ENCODE measurements around the gene AHNAK.

Gene AHNAK

GRCh38 chr11:62419314-62419929, 127.2 kb downstream of the AHNAK start (continued):
- no peak for TF ChIP-seq ZNF449 (tag by site-specific recombination; IDR thresholded peaks at IDR 0.05)
- TF ChIP-seq ZNF366 (tag by site-specific recombination; conservative IDR thresholded peaks at IDR 0.05): peak; percentile 70; the same call in 1 of the 2 replicates
- no peak for TF ChIP-seq ZNF292 (tag by site-specific recombination; IDR thresholded peaks at IDR 0.05; ENCODE audit: borderline replicate concordance, low read depth)
- 0 out of 2 replicates have a peak, but pooled peaks have one; percentile 20 for TF ChIP-seq ZBTB17 (tag by site-specific recombination; IDR thresholded peaks at IDR 0.05)
- no peak for TF ChIP-seq ZNF707 (tag by site-specific recombination; IDR thresholded peaks at IDR 0.05)
- TF ChIP-seq ZNF146 (tag by site-specific recombination; IDR thresholded peaks at IDR 0.05): no peak
- TF ChIP-seq ZNF488 (tag by site-specific recombination; IDR thresholded peaks at IDR 0.05): no peak
- TF ChIP-seq ZNF112 (tag by site-specific recombination; IDR thresholded peaks at IDR 0.05): no peak
- no peak for TF ChIP-seq ZNF16 (tag by site-specific recombination; IDR thresholded peaks at IDR 0.05; ENCODE audit: low read depth)
- no peak for TF ChIP-seq MYNN (tag by site-specific recombination; IDR thresholded peaks at IDR 0.05; ENCODE audit: borderline replicate concordance)
- TF ChIP-seq ZNF660 (tag by site-specific recombination; IDR thresholded peaks at IDR 0.05): no peak
- TF ChIP-seq MZF1 (tag by site-specific recombination; IDR thresholded peaks at IDR 0.05; ENCODE audit: borderline replicate concordance): peak; percentile 73; the same call in 1 of the 2 replicates
- no peak for TF ChIP-seq BCL11A (tag by site-specific recombination; IDR thresholded peaks at IDR 0.05; ENCODE audit: low read depth)

GRCh38 chr11:62418733-62419132, 127.9 kb downstream of the AHNAK start, which contains the start of gene SCGB1A1:
Gene SCGB1A1, plus strand, starts transcription at chr11:62419033. Its CDS starts 63 bp downstream, at chr11:62419096.
- Histone ChIP-seq H3K4me1 (ENCODE audit: control insufficient read depth, insufficient read depth, low read length) (peaks cover 3% of the 10 kb centered on the region; the same call in 1 of the 2 replicates), H3K9me3 (ENCODE audit: control insufficient read depth, insufficient read depth, low read depth, low read length) (no peaks in the 10 kb centered on the region), H3K4me3 (ENCODE audit: low read depth, low read length) (no peak within 1 kb of the TSS), H3K27ac (ENCODE audit: extremely low read depth, low read depth, low read length) (no peak within 1 kb of the TSS), H3K36me3 (ENCODE audit: control insufficient read depth in 2 of 2, insufficient read depth in 1 of 2, low read length in 2 of 2) (no peaks in the 10 kb centered on the region)
- POLR2A ChIA-PET: no interaction called here
- CTCF ChIA-PET: interaction anchor here (0.6 to 1.3 kb wide), 2 partner anchors 142 to 155 kb away, joined by 3 read pairs; partner anchors contain the start of gene EEF1G
- no peak for TF ChIP-seq ZNF24 (tag by site-specific recombination; IDR thresholded peaks at IDR 0.05)
- no peak for TF ChIP-seq KLF7 (tag by site-specific recombination; IDR thresholded peaks at IDR 0.05; ENCODE audit: borderline replicate concordance)
- no peak for TF ChIP-seq ZNF488 (tag by site-specific recombination; IDR thresholded peaks at IDR 0.05)
- TF ChIP-seq ZXDB (tag by site-specific recombination; IDR thresholded peaks at IDR 0.05): no peak
- no peak for TF ChIP-seq ZFP41 (tag by site-specific recombination; IDR thresholded peaks at IDR 0.05; ENCODE audit: borderline replicate concordance)

- Histone ChIP-seq H3K36me3 (ENCODE audit: control insufficient read depth in 2 of 2, insufficient read depth in 1 of 2, low read length in 2 of 2) (no peaks in the 10 kb centered on the region), H3K27ac (ENCODE audit: extremely low read depth, low read depth, low read length) (no peak overlapping the region), H3K4me1 (ENCODE audit: control insufficient read depth, insufficient read depth, low read length) (peaks cover 3% of the 10 kb centered on the region; the same call in 1 of the 2 replicates), H3K4me3 (ENCODE audit: low read depth, low read length) (no peak overlapping the region), H3K9me3 (ENCODE audit: control insufficient read depth, insufficient read depth, low read depth, low read length) (no peaks in the 10 kb centered on the region)
- CTCF ChIA-PET: interaction anchor here (0.6 to 1.3 kb wide), 3 partner anchors 23 to 194 kb away, joined by 3 to 7 read pairs (median 3); partner anchors contain the start of gene EEF1G
- POLR2A ChIA-PET: no interaction called here
- TF ChIP-seq KLF10 (tag by site-specific recombination; IDR thresholded peaks at IDR 0.05) (no peak), BCL11A (tag by site-specific recombination; IDR thresholded peaks at IDR 0.05; ENCODE audit: low read depth) (no peak), ZNF530 (tag by site-specific recombination; IDR thresholded peaks at IDR 0.05; ENCODE audit: low read depth) (no peak), ZNF561 (tag by site-specific recombination; IDR thresholded peaks at IDR 0.05; ENCODE audit: borderline replicate concordance) (no peak), ZFP69B (tag by site-specific recombination; IDR thresholded peaks at IDR 0.05) (no peak), ZNF747 (tag by site-specific recombination; IDR thresholded peaks at IDR 0.05) (no peak), ZBTB26 (tag by site-specific recombination; optimal IDR thresholded peaks at IDR 0.05) (no peak), ZNF214 (tag by site-specific recombination; IDR thresholded peaks at IDR 0.05; ENCODE audit: borderline replicate concordance) (no peak), ZNF362 (tag by site-specific recombination; IDR thresholded peaks at IDR 0.05) (no peak), ZNF701 (tag by site-specific recombination; IDR thresholded peaks at IDR 0.05) (no peak), HOXA7 (CRISPR knock-in tag; IDR thresholded peaks at IDR 0.05; ENCODE audit: borderline replicate concordance) (no peak), OVOL3 (tag by site-specific recombination; IDR thresholded peaks at IDR 0.05) (no peak), ZNF600 (tag by site-specific recombination; IDR thresholded peaks at IDR 0.05) (no peak)
These were observed 128.5 kb downstream of the AHNAK start for GRCh38 chr11:62418136-62418535.

Data from HEK293 (cell line).